Kidney (tissue), 14 donors: ENCODE data around the gene NRG2. TPM values are rescaled to one million over a fixed set of nuclear protein-coding genes. Genes with fewer than 3 reads are reported as not detected.

Experiments used
- DNase-seq, 5 donors: peaks; one replicate each; pipeline ENCODE4 v3.0.0-alpha.2; 2013 to 2020
- FAIRE-seq: peaks from 2 replicates; lab custom pipeline; 2012; peaks lifted over from hg19 to GRCh38; lab: Jason Lieb, UNC
- H3K27ac ChIP-seq, 2 donors: one replicate each; pipeline ENCODE4 v1.7.0; 2013; ENCODE audit warnings: low read depth in 2 of 2, low read length in 2 of 2, inconsistent platforms in 1 of 2
- H3K27me3 ChIP-seq: one replicate; pipeline ENCODE4 v1.7.1; 2013; ENCODE audit warnings: low read length, inconsistent platforms; ENCODE audit not compliant: control insufficient read depth, insufficient read depth
- H3K36me3 ChIP-seq, 3 donors: one replicate each; pipeline versions ENCODE4 v1.7.0 to v1.7.1; 2013; ENCODE audit warnings: low read length in 3 of 3, control low read depth in 1 of 3, inconsistent platforms in 1 of 3; ENCODE audit not compliant: insufficient read depth in 3 of 3, control insufficient read depth in 2 of 3
- H3K4me1 ChIP-seq, 3 donors: one replicate each; pipeline versions ENCODE4 v1.7.0 to v1.7.1; 2013; ENCODE audit warnings: low read length in 3 of 3, inconsistent platforms in 1 of 3, low read depth in 1 of 3; ENCODE audit not compliant: control insufficient read depth in 2 of 3, insufficient read depth in 2 of 3
- H3K4me3 ChIP-seq, 3 donors: one replicate each; pipeline versions ENCODE4 v1.7.0 to v1.8.1; 2013; ENCODE audit warnings: low read length in 3 of 3, control low read depth in 1 of 3, inconsistent platforms in 1 of 3
- H3K9ac ChIP-seq, 3 donors: one replicate each; pipeline versions ENCODE4 v1.7.0 to v1.7.1; 2013; ENCODE audit warnings: low read length in 3 of 3, control low read depth in 1 of 3, inconsistent platforms in 1 of 3
- H3K9me3 ChIP-seq, 3 donors: one replicate each; pipeline versions ENCODE4 v1.7.0 to v1.7.1; 2013; ENCODE audit warnings: low read length in 3 of 3, control low read depth in 1 of 3, inconsistent platforms in 1 of 3; ENCODE audit not compliant: control insufficient read depth in 2 of 3, insufficient read depth in 1 of 3
- intact Hi-C: fragments of 100-400 bp; cut with DNase I; formaldehyde crosslinking; loops from one replicate; pipeline ENCODE4 v1.11.1; 2022
- polyA plus RNA-seq: library from polyadenylated mRNA; stranded (reverse); fragments of 350-450 nt; fragmentation: Illumina TruSeq; extraction: RNeasy Lipid Tissue Mini Kit (QIAGEN cat#74804); gene quantifications from one replicate; pipeline ENCODE4 v1.2.3, GENCODE V29; 2014; ENCODE audit warnings: low read depth, low replicate concordance; ENCODE audit not compliant: insufficient read depth
- total RNA-seq: library from RNA; stranded (reverse); fragmentation: NEBNext Ultra II Directional; extraction: Animal tissue kit (Norgen Biotek cat#: 25700); gene quantifications from one replicate; pipeline ENCODE4 v1.2.1, GENCODE V29; 2021
- TF ChIP-seq, protein P1 (sequence below): IDR thresholded peaks from 3 replicates; pipeline ENCODE4 v1.5.1; 2012; ENCODE audit warnings: mild to moderate bottlenecking, moderate library complexity, borderline replicate concordance; ENCODE audit not compliant: insufficient read depth; ENCODE audit errors: extremely low read depth
- donor health status: control.
- donor health status: control.
- donor health status: control.
- donor health status: control.
- donor health status: control.
- donor health status: DM: yes; HTN: yes; CAD: no.
- donor health status: Normal renal cell carcinoma (clear cell type).

Gene NRG2
- total and polyA plus RNA-seq, 2 donors from 2014 or later: 1.9 to 4.6 TPM

DNA sequence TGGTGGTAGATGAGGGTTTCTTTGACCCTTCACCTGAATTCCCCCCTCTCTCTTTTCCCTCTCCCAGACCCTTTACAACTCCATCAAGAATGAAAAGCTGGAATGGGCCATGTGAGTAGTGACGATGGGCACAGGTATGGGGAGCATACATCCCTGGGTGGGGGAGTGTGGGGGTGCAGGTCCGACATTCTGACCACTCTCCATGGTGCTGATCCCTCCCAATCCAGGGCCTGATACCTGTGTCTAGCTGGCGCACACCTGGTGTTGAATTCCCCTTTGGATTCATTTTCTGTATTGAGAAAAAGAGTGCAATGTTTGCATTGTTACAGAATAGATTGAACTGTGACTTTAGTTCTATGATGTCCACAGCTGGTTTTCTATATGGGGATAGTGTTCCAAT is 207.4 kb downstream of the NRG2 start:
- intact Hi-C loops: no loop called here
- Histone ChIP-seq H3K36me3 (no peaks in the 10 kb centered on the region), H3K4me1 (no peaks in the 10 kb centered on the region), H3K9me3 (no peaks in the 10 kb centered on the region), H3K4me3 (no peak overlapping the region), H3K27me3 (no peaks in the 10 kb centered on the region), H3K27ac (no peak overlapping the region), H3K9ac (no peak overlapping the region)
- FAIRE-seq (no peak), DNase-seq (no peak)
- TF ChIP-seq, protein P1, sequence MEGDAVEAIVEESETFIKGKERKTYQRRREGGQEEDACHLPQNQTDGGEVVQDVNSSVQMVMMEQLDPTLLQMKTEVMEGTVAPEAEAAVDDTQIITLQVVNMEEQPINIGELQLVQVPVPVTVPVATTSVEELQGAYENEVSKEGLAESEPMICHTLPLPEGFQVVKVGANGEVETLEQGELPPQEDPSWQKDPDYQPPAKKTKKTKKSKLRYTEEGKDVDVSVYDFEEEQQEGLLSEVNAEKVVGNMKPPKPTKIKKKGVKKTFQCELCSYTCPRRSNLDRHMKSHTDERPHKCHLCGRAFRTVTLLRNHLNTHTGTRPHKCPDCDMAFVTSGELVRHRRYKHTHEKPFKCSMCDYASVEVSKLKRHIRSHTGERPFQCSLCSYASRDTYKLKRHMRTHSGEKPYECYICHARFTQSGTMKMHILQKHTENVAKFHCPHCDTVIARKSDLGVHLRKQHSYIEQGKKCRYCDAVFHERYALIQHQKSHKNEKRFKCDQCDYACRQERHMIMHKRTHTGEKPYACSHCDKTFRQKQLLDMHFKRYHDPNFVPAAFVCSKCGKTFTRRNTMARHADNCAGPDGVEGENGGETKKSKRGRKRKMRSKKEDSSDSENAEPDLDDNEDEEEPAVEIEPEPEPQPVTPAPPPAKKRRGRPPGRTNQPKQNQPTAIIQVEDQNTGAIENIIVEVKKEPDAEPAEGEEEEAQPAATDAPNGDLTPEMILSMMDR: no peak

GRCh38 chr5:139833525-139833924 is 209.6 kb downstream of the NRG2 start:
- no peak overlapping the region for H3K9ac ChIP-seq
- no peaks in the 10 kb centered on the region for H3K36me3 ChIP-seq
- no peak overlapping the region for H3K4me3 ChIP-seq
- FAIRE-seq (no peak), DNase-seq (no peak)
- no peaks in the 10 kb centered on the region for H3K9me3 ChIP-seq
- no peaks in the 10 kb centered on the region for H3K27me3 ChIP-seq
- H3K4me1 ChIP-seq: no peaks in the 10 kb centered on the region
- TF ChIP-seq, protein P1: no peak
- intact Hi-C loops: no loop called here
- no peak overlapping the region for H3K27ac ChIP-seq

GRCh38 chr5:139831624-139832023 is 211.5 kb downstream of the NRG2 start:
- Histone ChIP-seq H3K27me3 (no peaks in the 10 kb centered on the region), H3K4me1 (no peaks in the 10 kb centered on the region), H3K36me3 (no peaks in the 10 kb centered on the region), H3K9ac (no peak overlapping the region), H3K9me3 (no peaks in the 10 kb centered on the region), H3K4me3 (no peak overlapping the region), H3K27ac (no peak overlapping the region)
- intact Hi-C loops: no loop called here
- TF ChIP-seq, protein P1: no peak
- DNase-seq (no peak), FAIRE-seq (no peak)

DNA sequence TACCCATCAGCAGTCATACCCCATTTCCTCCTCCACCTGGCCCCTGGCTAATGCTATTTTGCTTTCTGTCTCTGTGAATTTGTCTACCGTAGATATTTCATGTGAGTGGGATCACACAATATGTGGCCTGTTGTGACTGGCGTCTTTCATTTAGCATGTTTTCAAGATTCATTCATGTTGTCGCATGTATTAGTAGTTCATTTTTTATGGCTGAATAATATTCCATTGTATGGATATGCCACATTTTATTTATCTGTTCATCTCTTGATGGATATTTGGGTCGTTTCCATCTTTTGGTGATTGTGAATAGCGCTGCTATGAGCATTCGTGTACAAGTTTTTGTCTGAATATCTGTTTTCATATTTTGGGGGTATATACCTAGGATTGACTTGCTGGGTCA is 213.6 kb downstream of the NRG2 start:
- Histone ChIP-seq H3K9me3 (no peaks in the 10 kb centered on the region), H3K27ac (no peak overlapping the region), H3K4me3 (no peak overlapping the region), H3K4me1 (no peaks in the 10 kb centered on the region), H3K36me3 (no peaks in the 10 kb centered on the region), H3K27me3 (no peaks in the 10 kb centered on the region), H3K9ac (no peak overlapping the region)
- DNase-seq (no peak), FAIRE-seq (no peak)
- TF ChIP-seq, protein P1: no peak
- intact Hi-C loops: no loop called here
